HUES64 (cell line): Measurements from ENCODE around the gene NOXO1.

Source experiments
- H3K27ac ChIP-seq: 2 replicates; pipeline ENCODE4 v1.7.0; 2013; ENCODE audit warnings: low read depth, low read length, inconsistent platforms
- H3K27me3 ChIP-seq: 2 replicates; pipeline ENCODE4 v1.6.1; 2013; ENCODE audit warnings: mild to moderate bottlenecking, low read length; ENCODE audit not compliant: insufficient read depth
- H3K36me3 ChIP-seq: 2 replicates; pipeline ENCODE4 v1.6.1; 2013; ENCODE audit warnings: mild to moderate bottlenecking, low read length; ENCODE audit not compliant: insufficient read depth
- H3K4me1 ChIP-seq: 2 replicates; pipeline ENCODE4 v1.6.1; 2013; ENCODE audit warnings: mild to moderate bottlenecking, low read length, moderate library complexity; ENCODE audit not compliant: insufficient read depth
- H3K4me3 ChIP-seq: 2 replicates; pipeline ENCODE4 v1.5.1; 2013; ENCODE audit warnings: mild to moderate bottlenecking, low read length, moderate library complexity
- H3K9ac ChIP-seq: 2 replicates; pipeline ENCODE4 v1.6.1; 2013; ENCODE audit warnings: mild to moderate bottlenecking, low read depth, low read length
- H3K9me3 ChIP-seq: 2 replicates; pipeline ENCODE4 v1.6.1; 2013; ENCODE audit warnings: low read depth, low read length; ENCODE audit not compliant: insufficient read depth
- WGBS: fragments of 150-250, 120-280 bp; methylation state at CpG from one replicate; pipeline ENCODE4 v1.1.7; 2013; ENCODE audit warnings: missing lambda C conversion rate; 5-methylcytosine and 5-hydroxymethylcytosine counted together

Gene NOXO1

GRCh38 chr16:1983544-1984346, 2.5 kb upstream of the NOXO1 start, which contains the start of gene GFER:
TSS of gene GFER (plus strand) at chr16:1984193. CDS start at chr16:1984219, 26 bp downstream.
- Histone ChIP-seq H3K9me3 (no peaks in the 10 kb centered on the region), H3K4me1 (peaks cover 5% of the 10 kb centered on the region), H3K9ac (peak within 1 kb of the TSS; percentile 92), H3K36me3 (peaks cover 13% of the 10 kb centered on the region), H3K27ac (peak within 1 kb of the TSS; percentile 81), H3K27me3 (peaks cover 53% of the 10 kb centered on the region), H3K4me3 (peak within 1 kb of the TSS; percentile 74)
- under 1% methylated on average over 109 of the region's 109 CpGs for WGBS

GRCh38 chr16:1982991-1983543, 1.8 kb upstream of the NOXO1 start:
- Histone ChIP-seq H3K4me1 (peaks cover 5% of the 10 kb centered on the region), H3K4me3 (peak overlapping the region; percentile 74), H3K9ac (no peak overlapping the region), H3K36me3 (peaks cover 16% of the 10 kb centered on the region), H3K9me3 (no peaks in the 10 kb centered on the region), H3K27ac (no peak overlapping the region), H3K27me3 (peaks cover 48% of the 10 kb centered on the region)
- WGBS, result 38% methylated on average over 19 of the region's 19 CpGs

- H3K9me3 ChIP-seq, result no peaks in the 10 kb centered on the region
- WGBS, result 81% methylated on average over 5 of the region's 5 CpGs
- no peak overlapping the region for H3K9ac ChIP-seq
- H3K4me1 ChIP-seq, result peaks cover 5% of the 10 kb centered on the region
- H3K4me3 ChIP-seq, result no peak overlapping the region
- no peak overlapping the region for H3K27ac ChIP-seq
- H3K36me3 ChIP-seq, result peaks cover 25% of the 10 kb centered on the region
- peaks cover 46% of the 10 kb centered on the region for H3K27me3 ChIP-seq
Observed at GRCh38 chr16:1982013-1982433, 754 bp upstream of the NOXO1 start.

DNA sequence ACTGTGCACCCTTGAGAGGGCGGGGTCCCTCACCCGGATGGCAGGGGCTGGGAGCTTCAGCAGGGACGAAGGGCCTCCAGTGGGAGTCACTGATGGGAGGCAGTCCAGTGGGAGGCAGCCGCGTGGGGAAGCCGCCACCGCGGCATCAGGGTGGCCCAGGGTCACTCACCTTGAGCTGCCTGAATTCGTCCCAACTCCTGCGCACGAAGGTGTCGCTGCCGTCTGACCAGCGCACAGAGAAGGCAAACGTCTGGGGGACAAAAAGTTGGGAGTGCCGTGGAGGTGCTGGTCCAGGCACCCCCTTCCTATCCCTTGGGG, 540 bp downstream of the NOXO1 start:
- H3K9ac ChIP-seq, result no peak overlapping the region
- 46% methylated on average over 16 of the region's 16 CpGs for whole genome bisulfite sequencing
- peaks cover 5% of the 10 kb centered on the region for H3K4me1 ChIP-seq

DNA sequence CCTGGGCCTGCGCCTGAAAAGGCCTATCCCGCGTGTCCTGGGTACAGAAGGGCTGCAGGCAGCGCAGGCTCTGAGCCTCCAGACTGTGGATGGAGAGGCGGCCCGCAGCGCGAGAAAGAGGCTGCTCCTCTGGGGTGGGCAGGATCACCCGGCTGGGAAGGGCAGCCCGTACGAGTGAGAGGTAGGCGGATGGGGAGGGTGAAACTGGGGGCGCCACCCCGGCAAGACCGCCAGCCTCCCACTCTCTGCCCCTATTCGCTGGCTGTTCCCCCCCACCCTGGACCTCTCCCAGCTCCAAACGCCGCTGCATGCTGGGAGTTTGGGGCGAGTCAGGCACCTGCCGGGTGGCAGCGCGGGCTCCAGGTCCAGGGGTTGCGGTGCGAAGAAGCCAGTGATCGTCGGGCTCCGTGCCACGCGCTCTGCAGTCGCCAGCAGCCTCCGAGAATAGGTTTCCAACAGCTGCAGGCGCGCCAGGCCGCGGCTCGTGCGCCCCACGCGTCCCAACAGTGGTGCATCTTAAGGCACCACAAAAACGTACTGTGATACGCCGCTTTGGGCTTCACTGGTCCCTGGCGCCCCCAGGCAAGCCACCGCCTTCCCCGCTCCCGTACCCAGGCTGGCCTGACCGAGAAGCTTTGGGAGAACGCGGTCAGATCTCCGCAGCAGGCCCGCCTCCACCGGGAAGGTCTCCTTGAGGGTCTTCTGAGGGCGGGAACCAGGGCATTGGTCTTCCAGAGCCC, 1.1 kb downstream of the NOXO1 start:
- Histone ChIP-seq H3K36me3 (peaks cover 30% of the 10 kb centered on the region), H3K4me1 (peaks cover 5% of the 10 kb centered on the region), H3K27me3 (peaks cover 46% of the 10 kb centered on the region), H3K4me3 (peak overlapping the region; percentile 58), H3K27ac (no peak overlapping the region), H3K9ac (peak overlapping the region; percentile 69; the same call in 1 of the 2 replicates), H3K9me3 (no peaks in the 10 kb centered on the region)
- 11% methylated on average over 53 of the region's 53 CpGs for WGBS

More for the DNA sequence above, 540 bp downstream of the NOXO1 start:
- peaks cover 46% of the 10 kb centered on the region for H3K27me3 ChIP-seq
- H3K27ac ChIP-seq, result no peak overlapping the region
- peak overlapping the region; percentile 58; the same call in 1 of the 2 replicates for H3K4me3 ChIP-seq
- peaks cover 28% of the 10 kb centered on the region for H3K36me3 ChIP-seq
- no peaks in the 10 kb centered on the region for H3K9me3 ChIP-seq

DNA sequence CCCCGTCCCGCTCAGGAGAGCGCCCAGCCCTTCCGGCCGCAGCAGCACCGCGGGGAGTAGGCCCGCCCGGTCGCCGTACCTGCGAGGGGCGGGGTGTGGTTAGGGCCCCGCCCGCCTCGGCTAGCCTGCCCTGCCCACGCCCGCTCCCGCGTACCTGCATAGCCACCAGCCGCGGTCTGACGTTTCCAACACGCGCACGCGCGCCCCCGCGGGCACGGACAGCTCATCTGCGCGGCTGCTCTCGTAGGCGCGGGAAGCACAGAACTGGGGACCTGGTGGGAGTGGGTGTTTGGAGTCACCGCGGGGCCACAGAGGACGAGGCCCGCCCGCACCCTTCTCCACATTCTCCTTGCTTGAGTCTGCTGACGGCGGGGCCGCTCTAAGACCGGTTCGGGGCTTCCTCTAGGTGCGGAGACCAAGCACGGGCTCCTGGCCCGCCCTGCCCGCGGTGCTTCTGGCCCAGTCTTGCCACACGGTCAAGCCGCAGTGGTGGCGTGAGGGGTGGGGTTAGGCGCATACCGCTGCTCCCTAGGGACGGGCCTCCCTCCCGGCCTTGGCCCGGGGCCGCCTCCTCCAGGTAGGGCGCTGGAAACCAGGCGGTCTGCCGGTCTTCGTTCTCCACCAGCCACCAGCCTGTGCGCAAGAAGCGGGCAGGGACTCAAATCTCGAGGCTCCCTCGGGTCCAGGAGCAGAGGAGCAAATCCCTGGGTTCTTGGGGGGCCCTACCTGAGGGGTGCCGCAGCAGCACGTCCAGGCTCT, 1.8 kb downstream of the NOXO1 start:
- Histone ChIP-seq H3K9me3 (no peaks in the 10 kb centered on the region), H3K4me1 (peaks cover 5% of the 10 kb centered on the region), H3K27ac (no peak overlapping the region), H3K4me3 (peak overlapping the region; percentile 58), H3K36me3 (peaks cover 37% of the 10 kb centered on the region), H3K27me3 (peaks cover 46% of the 10 kb centered on the region), H3K9ac (peak overlapping the region; percentile 69)
- WGBS, result 3% methylated on average over 70 of the region's 70 CpGs

- Histone ChIP-seq H3K36me3 (peaks cover 40% of the 10 kb centered on the region), H3K4me3 (peak overlapping the region; percentile 58), H3K27ac (no peak overlapping the region), H3K9ac (no peak overlapping the region; the same call in 1 of the 2 replicates), H3K9me3 (no peaks in the 10 kb centered on the region), H3K27me3 (peaks cover 46% of the 10 kb centered on the region), H3K4me1 (peaks cover 5% of the 10 kb centered on the region)
- 58% methylated on average over 37 of the region's 37 CpGs for WGBS
Observed at GRCh38 chr16:1978476-1979120, 2.7 kb downstream of the NOXO1 start.

- H3K9ac ChIP-seq, result no peak overlapping the region
- no peak overlapping the region for H3K4me3 ChIP-seq
- peaks cover 5% of the 10 kb centered on the region for H3K4me1 ChIP-seq
- 95% methylated on average over 18 of the region's 18 CpGs for WGBS
- H3K36me3 ChIP-seq, result peaks cover 40% of the 10 kb centered on the region
- H3K27ac ChIP-seq, result no peak overlapping the region
- H3K9me3 ChIP-seq, result no peaks in the 10 kb centered on the region
- H3K27me3 ChIP-seq, result peaks cover 41% of the 10 kb centered on the region
Observed at GRCh38 chr16:1977875-1978268, 3.4 kb downstream of the NOXO1 start.

DNA sequence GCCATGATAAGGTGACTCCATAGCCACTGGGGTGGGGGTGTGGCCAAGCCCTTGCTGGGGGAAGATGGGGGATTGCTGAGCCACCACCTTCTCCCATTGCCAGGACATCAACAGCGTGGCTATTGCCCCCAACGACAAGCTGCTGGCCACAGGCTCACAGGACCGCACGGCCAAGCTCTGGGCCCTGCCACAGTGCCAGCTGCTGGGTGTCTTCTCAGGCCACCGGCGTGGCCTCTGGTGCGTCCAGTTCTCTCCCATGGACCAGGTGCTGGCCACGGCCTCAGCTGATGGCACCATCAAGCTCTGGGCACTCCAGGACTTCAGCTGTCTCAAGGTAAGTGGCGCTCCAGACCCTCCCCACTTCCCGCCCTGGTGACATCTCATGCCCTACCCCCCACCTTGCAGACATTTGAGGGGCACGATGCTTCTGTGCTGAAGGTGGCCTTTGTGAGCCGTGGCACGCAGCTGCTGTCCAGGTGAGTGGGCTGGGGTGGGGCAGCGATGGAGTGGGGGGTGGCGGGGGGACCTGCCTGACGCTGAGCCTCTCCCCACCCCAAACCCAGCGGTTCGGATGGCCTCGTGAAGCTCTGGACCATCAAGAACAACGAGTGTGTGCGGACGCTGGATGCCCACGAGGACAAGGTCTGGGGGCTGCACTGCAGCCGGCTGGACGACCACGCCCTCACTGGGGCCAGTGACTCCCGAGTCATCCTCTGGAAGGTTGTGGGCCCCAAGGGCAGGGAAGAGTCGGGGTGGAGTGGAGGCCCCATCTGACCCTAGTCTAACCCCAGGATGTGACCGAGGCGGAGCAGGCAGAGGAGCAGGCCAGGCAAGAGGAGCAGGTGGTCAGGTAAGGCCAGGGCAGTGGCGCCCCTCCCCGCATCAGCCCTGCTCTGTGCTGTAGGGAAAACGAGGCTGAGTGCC, 4.1 kb downstream of the NOXO1 start:
- no peak overlapping the region for H3K27ac ChIP-seq
- H3K27me3 ChIP-seq, result peaks cover 34% of the 10 kb centered on the region
- H3K9me3 ChIP-seq, result no peaks in the 10 kb centered on the region
- peaks cover 40% of the 10 kb centered on the region for H3K36me3 ChIP-seq
- H3K9ac ChIP-seq, result no peak overlapping the region
- peaks cover 5% of the 10 kb centered on the region for H3K4me1 ChIP-seq
- no peak overlapping the region for H3K4me3 ChIP-seq
- WGBS, result 94% methylated on average over 33 of the region's 33 CpGs

- H3K4me1 ChIP-seq, result no peaks in the 10 kb centered on the region
- H3K27ac ChIP-seq, result no peak overlapping the region
- no peaks in the 10 kb centered on the region for H3K9me3 ChIP-seq
- H3K36me3 ChIP-seq, result peaks cover 40% of the 10 kb centered on the region
- H3K9ac ChIP-seq, result no peak overlapping the region
- no peak overlapping the region for H3K4me3 ChIP-seq
- peaks cover 24% of the 10 kb centered on the region for H3K27me3 ChIP-seq
- 96% methylated on average over 8 of the region's 8 CpGs for WGBS
Observed at GRCh38 chr16:1976216-1976520, 5.1 kb downstream of the NOXO1 start.
